Adrenal gland (tissue), 12 donors: ENCODE results near the gene GALNTL6. TPM values are rescaled to one million over a fixed set of nuclear protein-coding genes. Genes with fewer than 3 reads are reported as not detected.
"Not testable (repeated sequence)": the region's sequence is repeated elsewhere in the genome, so short reads cannot be mapped to it uniquely, and the experiment has no call there.

Experiments used
- DNase-seq, 7 donors: peaks; one replicate each; pipeline ENCODE4 v3.0.0-alpha.2; 2019 to 2020
- H3K27ac ChIP-seq, 5 donors: fragments of 200-600 bp; sonication (generic) in 4 of 5; 1 replicate in 3 of 5; 2 replicates in 2 of 5; pipeline versions ENCODE4 v1.5.1 to v1.8.0; 2016 to 2020; ENCODE audit warnings: mild to moderate bottlenecking in 1 of 5
- H3K27me3 ChIP-seq: fragments of 200-600 bp; 2 replicates; pipeline ENCODE4 v1.8.0; 2021
- H3K36me3 ChIP-seq, 2 donors: fragments of 200-600 bp; replicated peaks in 1 of 2; 1 replicate in 1 of 2; 2 replicates in 1 of 2; pipeline versions ENCODE4 v1.5.1 to v1.8.0; 2018 to 2022
- H3K4me1 ChIP-seq, 2 donors: fragments of 200-600 bp; replicated peaks in 1 of 2; 1 replicate in 1 of 2; 2 replicates in 1 of 2; pipeline versions ENCODE4 v1.5.1 to v1.8.0; 2018 to 2021
- H3K4me3 ChIP-seq, 4 donors: fragments of 200-600 bp; sonication (generic) in 3 of 4; one replicate each; pipeline ENCODE4 v1.5.1; 2016 to 2018
- H3K9me3 ChIP-seq, 3 donors: fragments of 200-600 bp; sonication (generic) in 1 of 3; replicated peaks in 1 of 3; 1 replicate in 2 of 3; 2 replicates in 1 of 3; pipeline versions ENCODE4 v1.5.1 to v1.8.0; 2016 to 2021
- CTCF ChIP-seq, 6 experiments: fragments of 450-650 bp in 4 of 6; fragments of 200-600 bp in 2 of 6; sonication (generic) in 1 of 6; IDR thresholded peaks; 1 replicate in 5 of 6; 2 replicates in 1 of 6; pipeline versions ENCODE4 v1.5.1 to v1.8.0; 2016 to 2021; ENCODE audit warnings: antibody characterized with exemption in 6 of 6, mild to moderate bottlenecking in 2 of 6, moderate library complexity in 1 of 6
- POLR2A ChIP-seq, 2 donors: fragments of 450-650 bp; IDR thresholded peaks; one replicate each; pipeline ENCODE4 v1.6.1; 2017; ENCODE audit warnings: antibody characterized with exemption in 2 of 2, mild to moderate bottlenecking in 2 of 2, moderate library complexity in 1 of 2
- WGBS, 4 donors: extraction: QIAGEN DNeasy Blood & Tissue Kit in 2 of 4; methylation state at CpG; one replicate each; pipeline versions ENCODE4 v1.1.5 to v1.1.7; 2013 to 2017; 5-methylcytosine and 5-hydroxymethylcytosine counted together
- intact Hi-C, 2 donors: fragments of 100-400 bp; cut with DNase I; formaldehyde crosslinking; loops; one replicate each; pipeline versions ENCODE4 v1.14.1 to v1.15.0; 2022 to 2023
- polyA plus RNA-seq, 3 donors: library from polyadenylated mRNA; stranded (reverse); fragments of 200-250 nt in 2 of 3; fragments of 350-450 nt in 1 of 3; fragmentation: Illumina TruSeq in 1 of 3; extraction: RNeasy Lipid Tissue Mini Kit (QIAGEN cat#74804) in 1 of 3; gene quantifications; one replicate each; pipeline ENCODE4 v1.2.3, GENCODE V29; 2013 to 2014
- total RNA-seq, 9 donors: library from RNA; depleted of rRNA in 4 of 9; stranded (reverse); fragments of >200 nt in 4 of 9; fragments of 120-200 nt in 1 of 9; fragmentation: NEBNext Ultra II Directional in 1 of 9; extraction: Animal tissue kit (Norgen Biotek cat#: 25700) in 1 of 9; gene quantifications; one replicate each; pipeline versions ENCODE4 v1.1.0 to v1.2.4, GENCODE V29; 2013 to 2023
- donor health status: healthy with polysubstance abuse.
- donor health status: Bipolar disorder and iron deficiency.
- donor health status: DM: yes; HTN: yes; CAD: no.
- donor health status: DM: no; HTN: no; CAD: no.
- donor health status: DM: no; HTN: no; CAD: no.
- donor health status: DM: yes; HTN: yes; CAD: no.

Gene GALNTL6
- total and polyA plus RNA-seq, 12 donors: 0.10 to 0.96 (median 0.42) TPM; not detected in 1

GRCh38 chr4:172721659-172722058 lies 908.5 kb downstream of the GALNTL6 start:
- TF ChIP-seq POLR2A (IDR thresholded peaks at IDR 0.05): no peak
- TF ChIP-seq CTCF (IDR thresholded peaks at IDR 0.05): no peak
- H3K27ac ChIP-seq: no peak overlapping the region
- no peaks in the 10 kb centered on the region for H3K36me3 ChIP-seq
- no peak for DNase-seq
- no peak overlapping the region for H3K4me3 ChIP-seq
- H3K4me1 ChIP-seq: no peaks in the 10 kb centered on the region
- H3K9me3 ChIP-seq: no peaks in the 10 kb centered on the region
- H3K27me3 ChIP-seq: no peaks in the 10 kb centered on the region
- intact Hi-C loops: no loop called here
- WGBS, 4 donors: 54 to 62% (median 57%) methylated on average over 4 of the region's 4 CpGs

GRCh38 chr4:172725581-172725980 lies 912.4 kb downstream of the GALNTL6 start:
- Histone ChIP-seq H3K4me1 (no peaks in the 10 kb centered on the region), H3K4me3 (no peak overlapping the region), H3K9me3 (no peaks in the 10 kb centered on the region), H3K27ac (no peak overlapping the region), H3K36me3 (no peaks in the 10 kb centered on the region), H3K27me3 (no peaks in the 10 kb centered on the region)
- no peak for TF ChIP-seq CTCF (IDR thresholded peaks at IDR 0.05)
- TF ChIP-seq POLR2A (IDR thresholded peaks at IDR 0.05): no peak
- intact Hi-C loops: no loop called here
- WGBS, 4 donors: 48 to 51% (median 50%) methylated on average over 3 of the region's 3 CpGs
- DNase-seq: no peak

GRCh38 chr4:172726001-172726423 lies 912.8 kb downstream of the GALNTL6 start:
- H3K27me3 ChIP-seq: no peaks in the 10 kb centered on the region
- TF ChIP-seq CTCF (IDR thresholded peaks at IDR 0.05) (no peak), POLR2A (IDR thresholded peaks at IDR 0.05) (no peak)
- H3K4me1 ChIP-seq: no peaks in the 10 kb centered on the region
- no peak overlapping the region for H3K4me3 ChIP-seq
- intact Hi-C loops: no loop called here
- no peak for DNase-seq
- no peak overlapping the region for H3K27ac ChIP-seq
- 33 to 61% (median 39%) methylated on average over 14 to 15 of the region's 15 CpGs for WGBS, 4 donors
- H3K9me3 ChIP-seq: no peaks in the 10 kb centered on the region
- H3K36me3 ChIP-seq: no peaks in the 10 kb centered on the region

- H3K9me3 ChIP-seq: no peaks in the 10 kb centered on the region
- H3K4me3 ChIP-seq: no peak overlapping the region
- DNase-seq: no peak
- intact Hi-C loops: no loop called here
- no peak for TF ChIP-seq CTCF (IDR thresholded peaks at IDR 0.05)
- TF ChIP-seq POLR2A (IDR thresholded peaks at IDR 0.05): no peak
- 92 to 97% (median 95%) methylated on average over 4 of the region's 4 CpGs for WGBS, 4 donors
- H3K4me1 ChIP-seq: no peaks in the 10 kb centered on the region
- H3K27ac ChIP-seq: no peak overlapping the region
- no peaks in the 10 kb centered on the region for H3K36me3 ChIP-seq
- H3K27me3 ChIP-seq: no peaks in the 10 kb centered on the region
These were observed 914.4 kb downstream of the GALNTL6 start for GRCh38 chr4:172727631-172728030.

- H3K27ac ChIP-seq, H3K27me3 ChIP-seq, DNase-seq, H3K4me3 ChIP-seq, intact Hi-C loops, H3K4me1 ChIP-seq, H3K9me3 ChIP-seq, H3K36me3 ChIP-seq: not testable (repeated sequence)
- WGBS, 4 donors: 97 to 99% (median 98%) methylated on average over 3 of the region's 3 CpGs
These were observed 920.4 kb downstream of the GALNTL6 start for GRCh38 chr4:172733645-172734044.
